HL-60 (cell line): Measurements from ENCODE around the gene ACOT4.
"Not testable (repeated sequence)": the region's sequence is repeated elsewhere in the genome, so short reads cannot be mapped to it uniquely, and the experiment has no call there.

Source experiments
- POLR2AphosphoS5 ChIP-seq: IDR thresholded peaks from 2 replicates; pipeline ENCODE4 v1.6.1; 2012; ENCODE audit warnings: low read depth
- SPI1 ChIP-seq: IDR thresholded peaks from 2 replicates; pipeline ENCODE4 v1.6.1; 2012; ENCODE audit warnings: low read depth, mild to moderate bottlenecking, borderline replicate concordance
- TF ChIP-seq, protein P1 (sequence below): IDR thresholded peaks from one replicate; pipeline ENCODE4 v1.5.1; 2011; ENCODE audit warnings: low read length, control low read depth, inconsistent platforms; ENCODE audit not compliant: insufficient read depth
- TF ChIP-seq, protein P2 (sequence below): IDR thresholded peaks from 2 replicates; pipeline ENCODE4 v1.6.1; 2012; ENCODE audit warnings: low read depth; ENCODE audit not compliant: insufficient replicate concordance

DNA sequence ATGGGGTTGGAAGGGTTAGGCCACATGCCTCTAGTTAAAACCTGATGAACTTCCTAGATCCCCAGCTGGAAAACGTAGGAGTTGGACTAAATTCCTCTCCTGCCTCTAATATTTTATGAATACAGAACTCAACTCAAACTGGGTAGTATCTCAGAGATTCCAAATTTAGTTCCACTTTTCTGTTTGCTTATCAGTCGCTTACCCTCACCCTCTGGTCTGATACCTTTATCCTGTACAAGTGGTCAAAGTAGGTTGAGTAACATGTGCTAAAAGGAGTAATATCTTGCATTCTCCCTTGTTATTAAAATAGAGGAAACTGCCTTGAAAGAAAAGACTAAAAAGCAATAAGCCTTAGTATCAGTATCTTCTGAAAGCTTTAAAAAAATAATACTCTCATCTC is 34.5 kb upstream of the ACOT4 start:
- TF ChIP-seq, protein P1, sequence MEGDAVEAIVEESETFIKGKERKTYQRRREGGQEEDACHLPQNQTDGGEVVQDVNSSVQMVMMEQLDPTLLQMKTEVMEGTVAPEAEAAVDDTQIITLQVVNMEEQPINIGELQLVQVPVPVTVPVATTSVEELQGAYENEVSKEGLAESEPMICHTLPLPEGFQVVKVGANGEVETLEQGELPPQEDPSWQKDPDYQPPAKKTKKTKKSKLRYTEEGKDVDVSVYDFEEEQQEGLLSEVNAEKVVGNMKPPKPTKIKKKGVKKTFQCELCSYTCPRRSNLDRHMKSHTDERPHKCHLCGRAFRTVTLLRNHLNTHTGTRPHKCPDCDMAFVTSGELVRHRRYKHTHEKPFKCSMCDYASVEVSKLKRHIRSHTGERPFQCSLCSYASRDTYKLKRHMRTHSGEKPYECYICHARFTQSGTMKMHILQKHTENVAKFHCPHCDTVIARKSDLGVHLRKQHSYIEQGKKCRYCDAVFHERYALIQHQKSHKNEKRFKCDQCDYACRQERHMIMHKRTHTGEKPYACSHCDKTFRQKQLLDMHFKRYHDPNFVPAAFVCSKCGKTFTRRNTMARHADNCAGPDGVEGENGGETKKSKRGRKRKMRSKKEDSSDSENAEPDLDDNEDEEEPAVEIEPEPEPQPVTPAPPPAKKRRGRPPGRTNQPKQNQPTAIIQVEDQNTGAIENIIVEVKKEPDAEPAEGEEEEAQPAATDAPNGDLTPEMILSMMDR: not testable (repeated sequence)
- TF ChIP-seq, protein P2, sequence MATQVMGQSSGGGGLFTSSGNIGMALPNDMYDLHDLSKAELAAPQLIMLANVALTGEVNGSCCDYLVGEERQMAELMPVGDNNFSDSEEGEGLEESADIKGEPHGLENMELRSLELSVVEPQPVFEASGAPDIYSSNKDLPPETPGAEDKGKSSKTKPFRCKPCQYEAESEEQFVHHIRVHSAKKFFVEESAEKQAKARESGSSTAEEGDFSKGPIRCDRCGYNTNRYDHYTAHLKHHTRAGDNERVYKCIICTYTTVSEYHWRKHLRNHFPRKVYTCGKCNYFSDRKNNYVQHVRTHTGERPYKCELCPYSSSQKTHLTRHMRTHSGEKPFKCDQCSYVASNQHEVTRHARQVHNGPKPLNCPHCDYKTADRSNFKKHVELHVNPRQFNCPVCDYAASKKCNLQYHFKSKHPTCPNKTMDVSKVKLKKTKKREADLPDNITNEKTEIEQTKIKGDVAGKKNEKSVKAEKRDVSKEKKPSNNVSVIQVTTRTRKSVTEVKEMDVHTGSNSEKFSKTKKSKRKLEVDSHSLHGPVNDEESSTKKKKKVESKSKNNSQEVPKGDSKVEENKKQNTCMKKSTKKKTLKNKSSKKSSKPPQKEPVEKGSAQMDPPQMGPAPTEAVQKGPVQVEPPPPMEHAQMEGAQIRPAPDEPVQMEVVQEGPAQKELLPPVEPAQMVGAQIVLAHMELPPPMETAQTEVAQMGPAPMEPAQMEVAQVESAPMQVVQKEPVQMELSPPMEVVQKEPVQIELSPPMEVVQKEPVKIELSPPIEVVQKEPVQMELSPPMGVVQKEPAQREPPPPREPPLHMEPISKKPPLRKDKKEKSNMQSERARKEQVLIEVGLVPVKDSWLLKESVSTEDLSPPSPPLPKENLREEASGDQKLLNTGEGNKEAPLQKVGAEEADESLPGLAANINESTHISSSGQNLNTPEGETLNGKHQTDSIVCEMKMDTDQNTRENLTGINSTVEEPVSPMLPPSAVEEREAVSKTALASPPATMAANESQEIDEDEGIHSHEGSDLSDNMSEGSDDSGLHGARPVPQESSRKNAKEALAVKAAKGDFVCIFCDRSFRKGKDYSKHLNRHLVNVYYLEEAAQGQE: not testable (repeated sequence)
- not testable (repeated sequence) for TF ChIP-seq POLR2AphosphoS5, SPI1
